Measurements from ENCODE around the gene CDA.

- TF ChIP-seq CTCF (IDR thresholded peaks at IDR 0.05) (no peak), POLR2A (IDR thresholded peaks at IDR 0.05) (no peak)
Observed at GRCh38 chr1:20578721-20579395, 10.0 kb upstream of the CDA start.
